NCI-H524 treated with DMSO at 0.1 percent for 48 hours (cell line): Measurements from ENCODE around the gene MRPL49.
"Not testable (repeated sequence)": the region's sequence is repeated elsewhere in the genome, so short reads cannot be mapped to it uniquely, and the experiment has no call there.

Experiments used
- DNase-seq: peaks from one replicate; lab custom pipeline; 2025; lab: John Stamatoyannopoulos, UW

Gene MRPL49

DNA sequence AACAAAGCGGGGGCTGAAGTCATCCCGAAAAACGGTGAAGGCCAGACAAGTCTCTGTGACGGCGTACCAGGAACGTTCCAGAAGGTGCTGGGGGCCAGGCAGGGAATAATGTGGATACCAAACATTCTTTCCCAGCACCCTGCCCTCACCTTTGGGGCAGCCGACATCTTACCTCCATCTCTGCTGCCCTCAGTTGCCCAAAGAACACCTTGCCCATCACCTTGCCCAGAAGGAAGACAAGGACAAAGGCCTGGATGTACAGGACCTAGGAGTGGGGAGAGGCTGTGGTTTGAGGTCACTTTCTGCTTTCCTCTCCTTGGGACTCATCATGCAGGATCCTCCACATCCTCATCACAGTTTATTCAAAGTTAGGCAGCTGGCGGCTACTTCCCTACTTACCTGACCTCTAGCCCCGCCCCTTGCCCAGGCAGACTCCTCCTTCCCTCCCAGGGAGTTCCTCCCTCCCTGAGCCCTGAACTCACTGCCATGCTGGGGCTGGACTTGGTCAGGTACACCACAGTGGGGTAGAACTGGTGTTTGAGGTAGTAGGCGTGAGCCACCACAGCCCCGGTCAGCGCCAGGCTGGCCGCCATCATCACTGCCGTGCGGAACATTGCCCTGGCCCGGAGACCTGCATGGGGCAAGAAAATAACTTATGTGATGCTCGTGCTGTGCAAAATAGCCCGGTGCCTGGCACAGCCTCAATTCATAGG is 11.0 kb downstream of the MRPL49 start:
- no peak for DNase-seq

DNA sequence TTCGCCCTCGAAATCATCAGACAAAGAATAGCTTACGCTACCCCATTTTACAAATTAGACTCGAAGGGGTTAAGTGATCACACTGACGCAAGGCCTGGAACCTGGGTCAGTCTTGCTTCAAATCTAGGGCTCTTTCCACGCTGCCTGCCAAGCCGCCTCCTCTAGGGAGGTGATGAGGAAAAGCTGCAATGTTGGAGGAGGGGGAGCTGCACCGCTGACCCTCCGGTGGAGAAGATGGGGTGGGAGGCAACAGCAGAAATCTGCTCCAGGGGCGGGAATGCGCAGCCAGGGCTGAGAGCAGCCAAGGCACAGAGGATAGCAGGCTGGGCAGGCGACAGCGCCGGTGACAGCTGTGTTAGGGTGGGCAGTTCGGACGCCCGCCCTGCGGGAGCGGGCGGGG is 11.6 kb downstream of the MRPL49 start:
- no peak for DNase-seq

DNA sequence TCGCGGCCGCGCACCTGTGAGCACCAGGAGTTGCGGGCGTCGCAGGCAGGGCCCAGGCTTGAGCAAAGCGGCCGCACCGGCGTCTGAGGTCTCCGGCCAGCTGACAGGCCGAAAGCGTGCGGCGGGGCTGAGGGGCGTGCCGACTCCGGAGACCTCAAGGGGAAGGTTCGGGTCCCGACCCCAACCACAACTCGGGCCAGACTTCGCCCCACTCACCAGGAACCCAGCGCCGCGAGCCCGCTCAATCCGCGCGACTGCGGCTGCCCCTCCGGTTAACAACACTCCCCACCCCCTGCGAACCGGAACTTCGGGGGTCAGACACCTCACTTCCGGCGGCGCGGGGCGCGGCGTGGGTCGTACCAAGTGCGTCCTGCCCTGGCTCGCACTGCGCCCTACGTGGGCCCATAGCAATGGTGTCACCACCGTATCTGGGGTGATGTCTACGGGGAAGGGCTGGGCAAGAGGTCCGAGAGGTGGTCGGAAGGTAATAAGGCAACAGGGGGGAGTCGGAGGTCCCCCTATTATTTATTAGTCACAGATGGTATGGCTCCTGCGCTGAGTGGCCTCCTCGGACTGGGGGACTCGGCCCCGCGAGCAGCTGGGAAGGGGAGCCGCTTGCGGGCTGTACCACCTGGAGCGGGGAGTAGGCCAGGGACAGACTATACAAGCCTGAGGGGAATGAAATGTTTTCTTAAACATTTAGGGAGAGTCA is 12.3 kb downstream of the MRPL49 start, which contains the start of gene SYVN1:
SYVN1 (minus strand) TSS at position 280 of the 712 bp plus-strand sequence. CDS start 918 bp downstream, outside the sequence.
- DNase-seq: no peak

DNA sequence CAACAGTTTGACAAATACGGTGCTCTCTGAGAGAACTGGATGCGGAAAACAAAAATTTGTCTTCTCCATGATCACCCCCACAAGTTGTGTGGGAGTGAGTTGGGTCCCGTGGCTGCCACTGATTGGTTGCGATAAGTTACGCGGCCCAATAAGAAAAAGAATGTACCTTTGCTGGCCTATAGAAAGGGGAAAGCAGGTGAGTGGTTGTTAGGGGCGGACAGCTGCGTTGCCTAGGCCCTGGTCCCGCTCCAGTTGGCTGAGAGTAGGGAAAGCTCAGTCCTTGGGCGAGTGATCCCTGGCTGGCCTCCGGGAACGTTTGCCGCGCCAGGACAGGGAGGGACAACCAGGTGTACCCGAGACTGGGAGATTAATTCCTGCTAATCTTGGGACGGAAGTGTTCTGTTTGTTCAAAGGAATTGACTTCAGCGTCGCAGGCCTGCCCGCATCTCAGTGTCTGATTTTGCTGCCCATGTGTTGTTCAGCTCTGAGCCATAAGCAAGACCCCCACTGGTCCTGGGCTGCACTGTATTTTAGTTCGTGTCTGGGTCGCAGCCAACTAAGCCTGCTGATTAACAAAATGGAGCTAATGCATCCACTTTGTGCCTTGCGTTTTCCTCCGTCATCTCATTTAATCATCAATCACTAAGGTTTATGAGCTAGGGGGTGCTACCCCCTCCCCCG is 13.0 kb downstream of the MRPL49 start:
- peak; percentile 89 for DNase-seq

DNA sequence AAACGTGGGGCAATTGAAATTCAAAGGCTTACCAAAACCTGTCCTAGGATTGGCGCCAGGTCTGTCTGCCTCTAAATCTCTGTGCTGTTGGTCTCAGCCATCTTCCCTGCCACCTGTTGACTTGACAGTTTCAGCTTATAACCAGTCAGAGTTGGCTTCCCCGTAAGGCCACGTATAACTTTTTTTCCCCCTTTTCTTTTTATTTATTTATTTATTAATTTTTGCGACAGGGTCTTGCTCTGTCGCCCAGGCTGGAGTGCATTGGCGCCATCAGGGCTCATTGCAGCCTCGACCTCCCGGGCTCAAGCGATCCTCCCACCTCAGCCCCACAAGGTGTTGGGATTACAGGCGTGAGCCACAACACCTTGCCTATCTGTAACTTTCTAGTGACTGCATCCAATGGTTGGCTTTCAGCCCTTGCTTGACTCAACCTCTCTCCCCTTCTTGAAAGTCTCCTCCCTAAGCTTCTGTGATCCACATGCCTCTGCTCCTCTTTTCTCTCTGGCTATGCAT is 13.6 kb downstream of the MRPL49 start:
- no peak for DNase-seq

DNA sequence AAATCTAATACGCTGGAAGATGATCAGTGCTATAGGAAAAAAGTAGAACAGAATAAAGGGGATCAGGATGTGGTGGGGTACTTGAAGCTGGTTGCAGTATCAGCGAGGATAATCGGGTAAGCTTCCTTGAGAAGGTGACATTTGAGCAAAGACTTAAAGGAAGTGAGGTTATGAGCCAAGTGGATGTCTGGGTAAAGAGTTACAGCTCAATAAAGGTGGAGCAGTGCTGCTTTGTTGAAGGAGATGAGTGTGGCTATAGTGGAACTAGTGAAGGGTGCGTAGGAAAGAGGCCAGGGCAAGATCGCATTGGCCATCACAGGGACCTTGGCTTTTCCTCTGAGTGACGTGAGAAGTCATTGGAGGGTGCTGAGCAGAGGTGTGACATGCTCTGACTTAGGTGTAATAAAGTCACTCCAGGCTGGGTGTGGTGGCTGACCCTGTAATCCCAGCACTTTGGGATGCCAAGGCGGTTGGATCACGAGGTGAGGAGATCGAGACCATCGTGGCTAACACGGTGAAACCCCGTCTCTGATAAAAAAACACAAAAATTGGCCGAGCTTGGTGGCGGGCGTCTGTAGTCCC is 14.5 kb downstream of the MRPL49 start:
- no peak for DNase-seq

DNA sequence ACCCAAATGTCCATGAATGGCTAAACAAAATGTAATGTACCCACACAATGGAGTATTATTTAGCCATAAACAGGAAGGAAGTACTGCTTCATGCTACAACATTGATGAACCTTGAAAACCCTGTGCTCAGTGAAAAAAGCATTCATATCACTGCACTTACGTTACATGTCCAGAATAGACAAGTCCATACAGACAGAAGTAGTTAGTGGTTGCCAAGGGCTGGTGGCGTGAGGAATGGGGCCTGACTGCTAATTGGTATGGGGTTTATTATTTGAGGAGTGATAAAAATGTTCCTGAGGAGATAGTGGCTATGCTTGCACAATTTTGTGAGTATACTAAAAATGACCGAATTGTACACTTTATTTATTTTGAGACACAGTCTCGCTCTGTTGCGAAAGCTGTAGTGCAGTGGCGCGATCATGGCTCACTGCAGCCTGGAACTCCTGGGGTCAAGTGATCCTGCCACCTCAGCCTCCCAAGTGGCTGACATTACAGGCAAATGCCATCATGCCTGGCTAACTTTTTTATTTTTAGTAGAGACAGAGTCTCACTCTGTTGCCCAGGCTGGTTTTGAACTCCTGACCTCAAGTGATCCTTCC is 19.9 kb downstream of the MRPL49 start:
- DNase-seq: no peak

DNA sequence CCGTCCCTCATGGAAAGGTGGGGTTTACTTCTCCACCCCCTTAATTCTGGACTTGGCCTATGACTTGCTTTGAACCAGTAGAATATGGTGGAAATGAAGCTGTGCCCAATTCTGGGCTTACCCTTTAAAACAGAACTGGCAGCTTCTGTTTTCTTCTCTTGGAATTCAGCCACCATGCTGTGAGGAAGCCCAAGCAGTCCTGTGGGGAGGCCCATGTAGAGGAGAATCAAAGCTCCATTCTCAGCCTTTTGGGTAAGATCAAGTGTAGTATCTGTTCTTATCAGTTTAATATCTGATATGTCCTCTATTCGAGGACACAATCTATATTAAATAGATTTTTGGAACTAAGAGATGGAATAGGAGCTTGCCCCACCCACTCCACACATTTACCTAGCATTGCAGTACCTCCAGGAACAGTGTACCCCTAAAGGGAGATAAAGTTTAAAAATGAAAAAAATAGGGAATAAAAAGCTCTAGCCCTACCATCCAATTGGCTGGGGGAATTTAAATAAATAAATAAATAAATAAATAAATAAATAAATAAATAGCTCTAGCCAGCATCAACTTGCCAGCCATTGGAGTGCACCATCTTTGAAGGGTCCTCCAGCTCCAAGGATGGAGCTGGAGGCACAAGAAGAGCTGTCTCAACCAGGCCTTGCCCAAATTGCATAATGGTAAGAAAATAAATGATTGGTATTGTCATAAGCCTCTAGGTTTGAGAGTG is 25.4 kb downstream of the MRPL49 start:
- no peak for DNase-seq

DNA sequence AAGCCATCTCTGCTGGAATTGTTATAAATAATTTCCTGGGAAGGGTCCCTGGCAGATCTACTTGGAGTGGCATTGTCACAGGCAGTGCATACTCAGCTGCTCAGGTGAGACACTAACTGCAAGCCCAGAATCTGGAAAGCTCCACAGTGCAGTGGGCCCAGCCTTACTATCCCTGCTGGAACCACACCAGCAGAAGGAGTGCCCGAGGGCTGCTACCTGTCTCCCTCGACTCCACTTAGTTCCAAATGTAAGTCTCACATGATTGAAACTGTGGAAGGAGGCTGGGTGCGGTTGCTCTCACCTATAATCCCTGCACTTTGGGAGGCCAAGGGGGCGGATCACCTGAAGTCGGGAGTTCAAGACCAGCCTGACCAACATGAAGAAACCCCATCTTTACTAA is 26.5 kb downstream of the MRPL49 start:
- DNase-seq: no peak

DNA sequence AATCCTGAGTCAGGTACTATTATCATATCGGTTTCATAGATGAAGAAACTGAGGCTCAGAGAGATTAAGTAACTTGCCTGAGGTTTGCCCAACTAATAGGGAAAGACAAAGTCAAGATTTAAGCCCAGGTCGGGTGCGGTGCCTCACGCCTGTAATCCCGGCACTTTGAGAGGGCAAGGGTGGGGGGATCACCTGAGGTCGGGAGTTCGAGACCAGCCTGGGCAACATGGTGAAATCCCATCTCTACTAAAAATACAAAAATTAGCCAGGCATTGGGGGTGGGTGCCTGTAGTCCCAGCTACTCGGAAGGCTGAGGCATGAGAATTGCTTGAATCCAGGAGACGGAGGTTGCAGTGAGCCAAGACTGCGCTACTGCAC is 28.0 kb downstream of the MRPL49 start:
- not testable (repeated sequence) for DNase-seq

DNA sequence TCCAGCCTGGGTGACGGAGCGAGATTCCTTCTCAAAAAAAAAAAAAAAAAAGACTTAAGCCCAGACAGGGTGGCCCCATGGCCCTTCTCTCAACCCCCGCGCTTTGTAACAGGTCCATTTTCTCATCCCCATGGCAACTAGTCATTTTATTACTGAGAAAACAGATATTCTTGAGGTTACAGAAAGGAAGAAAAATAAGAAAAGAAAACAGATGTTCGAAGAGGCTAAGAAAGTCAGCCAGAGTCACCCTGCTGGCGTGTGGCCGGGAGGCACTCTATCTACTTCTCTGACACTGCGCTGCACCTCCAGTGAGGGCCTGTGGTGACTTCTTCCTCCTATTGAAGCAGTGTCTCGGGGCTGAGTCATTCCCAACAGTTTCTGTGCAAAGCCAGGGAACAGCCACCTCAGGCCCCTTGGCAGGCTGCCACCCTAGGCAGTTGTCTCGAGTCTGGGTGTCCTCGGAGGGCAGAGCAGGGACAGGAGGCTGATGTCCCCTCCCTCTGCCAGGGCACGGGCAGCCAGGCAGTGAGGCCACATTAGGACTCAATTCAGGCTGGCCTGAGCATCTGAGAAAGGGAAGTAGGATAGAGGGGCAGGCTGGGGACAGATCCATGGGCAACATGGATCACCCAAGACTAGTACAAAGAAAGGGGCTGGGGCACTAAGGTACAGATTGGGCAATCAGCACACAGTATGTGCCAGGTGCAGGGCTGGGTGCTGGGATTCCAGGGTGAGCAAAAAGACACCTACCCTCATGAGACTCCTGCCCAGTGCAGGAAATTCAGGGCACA is 28.6 kb downstream of the MRPL49 start:
- no peak for DNase-seq

DNA sequence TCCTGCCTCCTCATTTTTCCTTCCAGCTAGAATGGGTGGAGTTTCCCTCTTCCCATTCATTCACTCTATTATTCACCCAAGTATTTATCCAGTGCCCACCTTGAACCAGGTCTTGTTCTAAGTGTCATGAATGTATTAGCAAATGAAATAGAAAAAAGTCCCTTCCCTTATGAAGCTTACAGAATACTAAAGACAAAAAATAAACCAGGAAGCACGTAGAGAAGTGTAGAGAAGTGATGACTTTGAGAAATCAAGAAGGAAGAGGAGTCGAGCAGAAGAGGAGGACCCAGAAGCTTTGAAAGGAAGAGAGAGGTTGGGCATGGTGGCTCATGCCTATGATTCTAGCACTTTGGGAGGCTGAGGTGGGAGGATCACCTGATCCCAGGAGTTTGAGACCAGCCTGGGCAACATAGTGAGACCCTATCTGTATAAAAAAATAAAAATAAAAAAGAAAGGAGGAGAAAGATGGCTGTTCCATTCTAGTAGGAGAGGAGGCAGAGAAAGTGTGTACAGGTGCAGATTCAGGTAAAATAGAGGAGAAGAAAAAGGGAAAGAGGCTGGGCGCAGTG is 29.3 kb downstream of the MRPL49 start:
- DNase-seq: no peak

DNA sequence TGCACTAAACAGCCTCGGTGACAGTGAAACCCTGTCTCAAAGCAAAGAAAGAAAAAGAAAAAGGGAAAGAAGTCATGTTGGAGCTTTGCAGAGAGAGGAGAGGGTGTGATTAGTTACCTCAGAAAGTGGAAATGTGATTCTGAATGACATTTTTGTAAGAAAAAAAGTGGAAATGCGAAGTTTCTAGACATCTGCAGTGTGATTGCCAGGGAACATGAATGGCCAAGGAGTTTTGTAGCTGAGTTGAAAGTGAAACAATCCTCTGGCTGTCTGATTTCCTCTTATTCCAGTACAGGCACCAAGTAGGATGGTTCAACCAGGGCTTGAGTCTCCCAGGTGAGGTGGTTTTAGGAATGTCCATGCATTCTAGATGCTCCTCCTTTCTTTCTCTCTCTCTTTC is 30.0 kb downstream of the MRPL49 start:
- no peak for DNase-seq

DNA sequence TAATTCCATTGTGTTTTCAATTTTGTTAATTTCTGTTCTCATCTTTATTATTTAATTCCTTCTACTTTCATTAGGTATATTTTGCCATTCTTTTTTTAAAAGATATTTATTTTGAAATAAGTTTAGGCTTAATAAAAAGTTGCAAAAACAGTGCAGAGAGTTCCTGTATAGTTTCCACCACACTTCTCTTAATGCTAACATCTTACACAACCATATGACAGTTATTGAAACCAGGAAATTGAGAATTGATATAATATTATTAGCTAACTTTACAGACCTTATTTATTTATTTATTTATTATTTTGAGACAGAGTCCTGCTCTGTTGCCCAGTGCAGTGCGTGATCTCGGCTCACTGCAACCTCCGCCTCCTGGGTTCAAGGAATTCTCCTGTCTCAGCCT is 34.1 kb downstream of the MRPL49 start:
- DNase-seq: no peak

DNA sequence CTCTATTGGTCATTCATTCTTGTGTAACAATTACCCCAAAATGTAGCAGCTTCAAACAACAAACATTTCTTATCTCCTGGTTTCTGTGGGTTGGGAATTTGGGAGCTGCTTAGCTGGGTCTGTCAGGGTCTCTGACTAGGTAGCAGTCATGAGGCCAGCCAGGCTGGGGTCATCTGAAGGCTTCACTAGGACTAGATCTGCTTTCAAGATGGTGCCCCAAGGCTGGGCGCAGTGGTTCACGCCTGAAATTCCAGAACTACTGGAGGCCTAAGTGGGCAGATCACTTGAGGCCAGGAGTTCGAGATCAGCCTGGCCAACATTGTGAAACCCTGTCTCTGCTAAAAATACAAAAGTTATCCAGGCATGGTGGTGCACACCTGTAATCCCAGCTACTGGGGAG is 34.8 kb downstream of the MRPL49 start:
- DNase-seq: no peak

DNA sequence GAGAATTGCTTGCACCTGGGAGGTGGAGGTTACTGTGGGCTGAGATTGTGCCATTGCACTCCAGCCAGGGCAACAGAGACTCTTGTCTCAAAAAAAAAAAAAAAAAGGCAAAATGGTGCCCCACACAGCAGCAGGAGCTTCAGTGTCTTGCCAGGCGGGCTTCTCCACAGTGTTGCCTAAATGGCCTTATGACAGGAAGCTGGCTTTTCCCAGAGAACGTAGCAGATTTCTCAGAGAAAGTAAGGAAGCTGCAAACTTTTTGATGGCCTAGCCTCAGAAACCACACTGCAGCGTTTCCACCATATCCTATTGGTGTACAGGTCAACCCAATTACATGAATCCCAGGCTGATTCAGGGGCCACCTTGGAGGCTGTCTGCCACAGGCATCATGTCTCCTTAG is 35.2 kb downstream of the MRPL49 start:
- no peak for DNase-seq

DNA sequence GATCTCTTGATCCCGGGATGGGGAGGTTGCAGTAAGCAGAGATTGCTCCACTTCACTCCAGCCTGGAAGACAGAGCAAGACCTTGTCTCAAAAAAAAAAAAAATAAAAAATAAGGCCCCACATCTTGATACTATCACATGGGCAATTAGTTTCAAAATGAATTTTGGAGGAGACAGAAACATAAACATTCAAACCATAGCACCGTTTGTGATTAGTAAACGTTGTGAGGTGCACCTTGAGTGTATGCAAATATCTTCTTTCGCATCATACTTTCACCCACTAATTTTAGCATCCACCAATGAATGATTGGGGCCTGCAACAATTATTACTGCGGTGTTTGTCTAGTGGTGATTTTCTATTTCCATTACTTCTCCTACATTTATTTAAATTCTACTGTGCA is 36.9 kb downstream of the MRPL49 start:
- no peak for DNase-seq

DNA sequence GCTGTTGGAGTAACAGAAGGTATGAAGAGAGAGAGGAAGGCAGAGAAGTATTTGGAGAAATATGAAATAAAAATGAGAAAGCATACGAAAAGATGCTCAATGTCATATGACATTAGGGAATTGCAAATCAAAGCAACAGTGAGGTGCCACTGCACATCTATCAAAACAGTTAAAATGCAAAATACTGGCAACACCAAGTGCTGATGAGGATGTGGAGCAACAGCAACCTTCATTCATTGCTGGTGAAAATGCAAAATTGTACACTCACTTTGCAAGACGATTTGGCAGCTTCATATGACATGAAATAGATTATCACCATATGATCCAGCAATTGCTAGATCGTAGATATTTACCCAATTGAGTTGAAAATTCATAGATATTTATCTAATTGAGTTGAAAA is 38.5 kb downstream of the MRPL49 start:
- no peak for DNase-seq

DNA sequence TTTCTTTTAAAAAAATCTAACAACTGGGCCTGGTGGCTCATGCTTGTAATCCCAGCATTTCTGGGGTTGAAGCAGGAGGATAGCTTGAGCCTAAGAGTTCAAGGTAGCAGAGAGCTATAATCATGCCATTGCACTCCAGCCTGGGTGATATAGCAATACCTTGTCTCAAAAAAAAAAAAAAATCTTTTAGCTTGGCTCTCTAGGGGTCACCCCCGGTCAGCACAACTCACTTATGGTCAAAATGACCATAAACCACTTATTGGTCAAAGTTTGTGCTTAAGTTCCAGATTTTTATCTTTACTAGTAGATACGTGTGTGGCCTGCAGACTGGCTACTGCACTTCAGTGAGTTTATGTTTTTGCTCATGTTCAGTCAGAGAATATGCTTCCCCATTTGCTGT is 41.6 kb downstream of the MRPL49 start:
- DNase-seq: no peak
